Esophagus (tissue), 2 donors: Measurements from ENCODE around the gene FNDC5. TPM values are rescaled to one million over a fixed set of nuclear protein-coding genes. Genes with fewer than 3 reads are reported as not detected.

Experiments used
- H3K27ac ChIP-seq, 2 donors: one replicate each; pipeline ENCODE4 v1.5.1; 2013; ENCODE audit warnings: low read depth in 2 of 2, mild to moderate bottlenecking in 2 of 2, inconsistent platforms in 1 of 2, low read length in 1 of 2, moderate library complexity in 1 of 2
- H3K27me3 ChIP-seq, 2 donors: one replicate each; pipeline ENCODE4 v1.6.1; 2013; ENCODE audit warnings: low read length in 2 of 2, control low read depth in 1 of 2, mild to moderate bottlenecking in 1 of 2; ENCODE audit not compliant: insufficient read depth in 2 of 2, control insufficient read depth in 1 of 2
- H3K36me3 ChIP-seq, 2 donors: one replicate each; pipeline ENCODE4 v1.6.1; 2013; ENCODE audit warnings: low read length in 1 of 2; ENCODE audit not compliant: control insufficient read depth in 2 of 2, insufficient read depth in 2 of 2
- H3K4me1 ChIP-seq, 2 donors: one replicate each; pipeline ENCODE4 v1.6.1; 2013; ENCODE audit warnings: low read length in 1 of 2; ENCODE audit not compliant: control insufficient read depth in 2 of 2, insufficient read depth in 2 of 2
- H3K4me3 ChIP-seq, 2 donors: one replicate each; pipeline ENCODE4 v1.5.1; 2013; ENCODE audit warnings: low read length in 2 of 2, mild to moderate bottlenecking in 2 of 2, low read depth in 1 of 2, moderate library complexity in 1 of 2
- H3K9me3 ChIP-seq, 2 donors: one replicate each; pipeline ENCODE4 v1.6.1; 2013; ENCODE audit warnings: mild to moderate bottlenecking in 2 of 2, low read depth in 1 of 2, low read length in 1 of 2, moderate library complexity in 1 of 2; ENCODE audit not compliant: control insufficient read depth in 2 of 2, insufficient read depth in 1 of 2
- WGBS, 2 donors: extraction: QIAGEN DNeasy Blood & Tissue Kit; methylation state at CpG; one replicate each; pipeline ENCODE4 v1.1.7; 2013; 5-methylcytosine and 5-hydroxymethylcytosine counted together
- polyA plus RNA-seq, 2 donors: library from polyadenylated mRNA; stranded (reverse); fragments of 200-250 nt; gene quantifications; one replicate each; pipeline ENCODE4 v1.2.3, GENCODE V29; 2013
- donor health status: healthy with polysubstance abuse.
- donor health status: Bipolar disorder and iron deficiency.

FNDC5 gene
- polyA plus RNA-seq, 2 donors: 0.53 to 0.90 TPM

GRCh38 chr1:32885676-32886003 is 14.9 kb upstream of the FNDC5 start:
- H3K4me3 ChIP-seq: no peak overlapping the region
- H3K4me1 ChIP-seq: peaks cover 3 to 7% of the 10 kb centered on the region in 2 donors
- no peaks in the 10 kb centered on the region for H3K36me3 ChIP-seq
- 18% methylated on average over 8 of the region's 8 CpGs for WGBS, 2 donors
- H3K9me3 ChIP-seq: no peaks in the 10 kb centered on the region
- H3K27me3 ChIP-seq: peaks cover 7 to 17% of the 10 kb centered on the region in 2 donors
- H3K27ac ChIP-seq: no peak overlapping the region

GRCh38 chr1:32884726-32885125 is 14.0 kb upstream of the FNDC5 start:
- Histone ChIP-seq H3K27me3 (peaks cover 6 to 17% of the 10 kb centered on the region in 2 donors), H3K36me3 (no peaks in the 10 kb centered on the region), H3K4me1 (peaks cover 3 to 7% of the 10 kb centered on the region in 2 donors), H3K27ac (no peak overlapping the region), H3K4me3 (no peak overlapping the region), H3K9me3 (no peaks in the 10 kb centered on the region)
- WGBS, 2 donors: 34 to 35% methylated on average over 12 of the region's 12 CpGs

GRCh38 chr1:32884032-32884372 is 13.3 kb upstream of the FNDC5 start:
- Histone ChIP-seq H3K4me3 (no peak overlapping the region), H3K27me3 (peaks cover 6 to 17% of the 10 kb centered on the region in 2 donors), H3K27ac (no peak overlapping the region), H3K4me1 (peaks cover 3 to 7% of the 10 kb centered on the region in 2 donors), H3K9me3 (no peaks in the 10 kb centered on the region), H3K36me3 (no peaks in the 10 kb centered on the region)
- WGBS, 2 donors: 67% methylated on average over 4 of the region's 4 CpGs

GRCh38 chr1:32883338-32884031 is 12.8 kb upstream of the FNDC5 start:
- 75 to 79% methylated on average over 7 of the region's 7 CpGs for WGBS, 2 donors
- H3K27me3 ChIP-seq: peaks cover 4 to 17% of the 10 kb centered on the region in 2 donors
- no peaks in the 10 kb centered on the region for H3K9me3 ChIP-seq
- no peak overlapping the region for H3K4me3 ChIP-seq
- peaks cover 3 to 7% of the 10 kb centered on the region in 2 donors for H3K4me1 ChIP-seq
- no peak overlapping the region for H3K27ac ChIP-seq
- no peaks in the 10 kb centered on the region for H3K36me3 ChIP-seq

GRCh38 chr1:32881871-32882850 is 11.4 kb upstream of the FNDC5 start:
- Histone ChIP-seq H3K4me3 (no peak overlapping the region), H3K27ac (no peak overlapping the region), H3K27me3 (peaks cover 0 to 17% of the 10 kb centered on the region in 2 donors), H3K4me1 (peaks cover 3 to 7% of the 10 kb centered on the region in 2 donors), H3K36me3 (no peaks in the 10 kb centered on the region), H3K9me3 (no peaks in the 10 kb centered on the region)
- WGBS, 2 donors: 26% methylated on average over 21 to 22 of the region's 22 CpGs

GRCh38 chr1:32881291-32881690 is 10.6 kb upstream of the FNDC5 start:
- peaks cover 0 to 13% of the 10 kb centered on the region in 2 donors for H3K27me3 ChIP-seq
- 60 to 62% methylated on average over 5 of the region's 5 CpGs for WGBS, 2 donors

GRCh38 chr1:32878637-32879041 is 7.9 kb upstream of the FNDC5 start:
- Histone ChIP-seq H3K27me3 (peaks cover 0 to 2% of the 10 kb centered on the region in 2 donors), H3K4me1 (peaks cover 0 to 3% of the 10 kb centered on the region in 2 donors), H3K9me3 (no peaks in the 10 kb centered on the region), H3K36me3 (no peaks in the 10 kb centered on the region), H3K27ac (no peak overlapping the region), H3K4me3 (no peak overlapping the region)
- WGBS, 2 donors: 62 to 64% methylated on average over 5 of the region's 5 CpGs

More at GRCh38 chr1:32881291-32881690, 10.6 kb upstream of the FNDC5 start:
- no peaks in the 10 kb centered on the region for H3K9me3 ChIP-seq
- no peaks in the 10 kb centered on the region for H3K36me3 ChIP-seq
- H3K4me1 ChIP-seq: peaks cover 3 to 4% of the 10 kb centered on the region in 2 donors
- H3K4me3 ChIP-seq: no peak overlapping the region
- no peak overlapping the region for H3K27ac ChIP-seq

GRCh38 chr1:32878183-32878582 is 7.5 kb upstream of the FNDC5 start:
- WGBS, 2 donors: 50 to 76% methylated on average over 5 to 6 of the region's 6 CpGs
- Histone ChIP-seq H3K9me3 (no peaks in the 10 kb centered on the region), H3K36me3 (no peaks in the 10 kb centered on the region), H3K4me1 (peaks cover 0 to 3% of the 10 kb centered on the region in 2 donors), H3K27me3 (peaks cover 0 to 2% of the 10 kb centered on the region in 2 donors), H3K4me3 (no peak overlapping the region), H3K27ac (no peak overlapping the region)

GRCh38 chr1:32877211-32878110 is 6.7 kb upstream of the FNDC5 start:
- Histone ChIP-seq H3K4me1 (peaks cover 1 to 3% of the 10 kb centered on the region in 2 donors), H3K4me3 (no peak overlapping the region), H3K27me3 (peaks cover 0 to 2% of the 10 kb centered on the region in 2 donors), H3K36me3 (no peaks in the 10 kb centered on the region), H3K27ac (no peak overlapping the region), H3K9me3 (no peaks in the 10 kb centered on the region)
- 55 to 58% methylated on average over 13 of the region's 13 CpGs for WGBS, 2 donors
